HepG2 (cell line): ENCODE measurements around the gene CDK17. TPM values are rescaled to one million over a fixed set of nuclear protein-coding genes. Genes with fewer than 3 reads are reported as not detected.

Experiments
- ATAC-seq: fragments of 200-7000 bp; cut with Tn5 transposase; 3 replicates; pipeline ENCODE4 v1.9.1; 2020; ENCODE audit warnings: mild to moderate bottlenecking, moderate library complexity
- BruUV-seq: library from RNA; stranded (reverse); fragments of 400-500 nt; replicated peaks from 2 replicates; lab custom pipeline; 2021; lab: Mats Ljungman, UMichigan
- CTCF ChIA-PET: fragments of 300-600 bp; formaldehyde crosslinking; extraction: SDS; loops from one replicate; lab custom pipeline; 2021; ENCODE audit warnings: low total read pairs, inconsistent platforms, low intra/inter-chr PET ratio; lab: Yijun Ruan, JAX
- POLR2A ChIA-PET: fragments of 350-600 bp; sonication (Branson Sonifier 250); formaldehyde crosslinking; loops from one replicate; lab custom pipeline; 2020; ENCODE audit warnings: antibody characterized with exemption, inconsistent platforms; lab: Yijun Ruan, JAX
- DNase-seq: peaks from one replicate; pipeline ENCODE4 v3.0.0-alpha.2; 2015; ENCODE audit warnings: low spot score
- FAIRE-seq: peaks from 3 replicates; lab custom pipeline; 2011; peaks lifted over from hg19 to GRCh38; lab: Jason Lieb, UNC
- H2AFZ ChIP-seq: one replicate; pipeline ENCODE4 v1.6.1; 2011; ENCODE audit warnings: low read length, inconsistent platforms
- H3K27ac ChIP-seq: fragments of 300-600 bp; 3 replicates; pipeline ENCODE4 v1.8.0; 2011; ENCODE audit warnings: mixed run types, mild to moderate bottlenecking, mixed read lengths, low read length, inconsistent platforms; ENCODE audit not compliant: insufficient read depth; ENCODE audit errors: extremely low read length
- H3K27me3 ChIP-seq, 2 experiments: fragments of 200-600 bp in 1 of 2; 2 replicates in 1 of 2; 3 replicates in 1 of 2; pipeline versions ENCODE4 v1.6.0 to v1.8.0; 2011; ENCODE audit warnings: low read length in 2 of 2, mild to moderate bottlenecking in 2 of 2, moderate library complexity in 2 of 2, inconsistent platforms in 1 of 2; ENCODE audit not compliant: insufficient read depth in 2 of 2, control insufficient read depth in 1 of 2
- H3K36me3 ChIP-seq, 2 experiments: fragments of 200-600 bp in 1 of 2; replicated peaks in 1 of 2; 2 replicates in 1 of 2; 3 replicates in 1 of 2; pipeline versions ENCODE4 v1.5.1 to v1.8.0; 2011; ENCODE audit warnings: low read length in 2 of 2, inconsistent platforms in 1 of 2; ENCODE audit not compliant: insufficient read depth in 2 of 2, control insufficient read depth in 1 of 2
- H3K4me1 ChIP-seq: 2 replicates; pipeline ENCODE4 v1.5.1; 2012; ENCODE audit warnings: low read length, inconsistent platforms; ENCODE audit not compliant: insufficient read depth
- H3K4me2 ChIP-seq: 2 replicates; pipeline ENCODE4 v1.6.0; 2011; ENCODE audit warnings: low read depth, low read length, inconsistent platforms
- H3K4me3 ChIP-seq, 3 experiments: fragments of 200-600 bp in 1 of 3; sonication (generic), shearing (Covaris generic) in 1 of 3; replicated peaks in 1 of 3; 2 replicates each; pipeline ENCODE4 v1.5.1; 2011 to 2016; ENCODE audit warnings: low read length in 3 of 3, inconsistent platforms in 2 of 3, low read depth in 2 of 3, mild to moderate bottlenecking in 2 of 3, control low read depth in 1 of 3, mixed read lengths in 1 of 3; ENCODE audit not compliant: insufficient read depth in 1 of 3
- H3K79me2 ChIP-seq: one replicate; pipeline ENCODE4 v1.6.1; 2011; ENCODE audit warnings: low read length, inconsistent platforms; ENCODE audit not compliant: insufficient read depth
- H3K9ac ChIP-seq: 2 replicates; pipeline ENCODE4 v1.6.0; 2011; ENCODE audit warnings: mild to moderate bottlenecking, low read depth, low read length, inconsistent platforms; ENCODE audit not compliant: insufficient read depth
- H3K9me3 ChIP-seq: 2 replicates; pipeline ENCODE4 v1.5.1; 2012; ENCODE audit warnings: mild to moderate bottlenecking, low read length
- H4K20me1 ChIP-seq: 2 replicates; pipeline ENCODE4 v1.6.0; 2011; ENCODE audit warnings: inconsistent platforms, mild to moderate bottlenecking, low read length, moderate library complexity; ENCODE audit not compliant: insufficient read depth
- AFF4 ChIP-seq: sonication (generic); formaldehyde crosslinking; IDR thresholded peaks from 2 replicates; pipeline ENCODE4 v1.4.0; 2020; ENCODE audit warnings: missing genetic modification reagents
- HNRNPUL1 ChIP-seq: fragments of 200-400 bp; formaldehyde crosslinking; IDR thresholded peaks from 2 replicates; pipeline ENCODE4 v1.6.1; 2017; ENCODE audit warnings: low read depth, mild to moderate bottlenecking, low read length, moderate library complexity
- KMT2A ChIP-seq: sonication (generic); formaldehyde crosslinking; IDR thresholded peaks from 2 replicates; pipeline ENCODE4 v1.4.0; 2020; ENCODE audit warnings: missing genetic modification reagents
- PTBP1 ChIP-seq: fragments of 200-400 bp; formaldehyde crosslinking; IDR thresholded peaks from 2 replicates; pipeline ENCODE4 v1.6.1; 2018; ENCODE audit warnings: low read length, low read depth; ENCODE audit not compliant: poor library complexity, severe bottlenecking
- SRF ChIP-seq: IDR thresholded peaks from 2 replicates; pipeline ENCODE4 v1.6.1; 2011; ENCODE audit warnings: mild to moderate bottlenecking, low read depth, low read length, moderate library complexity
- TRIM24 ChIP-seq: sonication (generic); formaldehyde crosslinking; IDR thresholded peaks from 2 replicates; pipeline ENCODE4 v1.8.0; 2022; ENCODE audit warnings: mild to moderate bottlenecking, missing genetic modification reagents
- ZNF263 ChIP-seq: sonication (generic); formaldehyde crosslinking; IDR thresholded peaks from 2 replicates; pipeline ENCODE4 v1.4.0; 2020; ENCODE audit warnings: missing genetic modification reagents
- ZNF430 ChIP-seq: sonication (generic); formaldehyde crosslinking; IDR thresholded peaks from 2 replicates; pipeline ENCODE4 v1.9.0; 2021; ENCODE audit warnings: mild to moderate bottlenecking, missing genetic modification reagents
- ZNF605 ChIP-seq: sonication (generic); formaldehyde crosslinking; IDR thresholded peaks from 2 replicates; pipeline ENCODE4 v1.8.0; 2022; ENCODE audit warnings: mild to moderate bottlenecking, missing genetic modification reagents
- ZNF878 ChIP-seq: sonication (generic); formaldehyde crosslinking; IDR thresholded peaks from 2 replicates; pipeline ENCODE4 v1.8.1; 2023; ENCODE audit warnings: mild to moderate bottlenecking, missing genetic modification reagents, moderate library complexity
- WGBS: methylation state at CpG from one replicate; pipeline ENCODE4 v1.1.6; 2017; ENCODE audit warnings: low lambda C conversion rate; 5-methylcytosine and 5-hydroxymethylcytosine counted together
- in situ Hi-C: cut with HindIII; loops from 2 replicates; pipeline ENCODE4 v1.10.0; 2017; ENCODE audit warnings: low pct_unique_long_range_greater_than_20kb; ENCODE audit not compliant: extremely low pct_ligation_motif_present
- intact Hi-C: fragments of 100-400 bp; cut with micrococcal nuclease; formaldehyde crosslinking; loops from one replicate; pipeline ENCODE4 v1.10.0; 2022; ENCODE audit not compliant: unreplicated experiment
- polyA plus RNA-seq, 8 experiments: library from polyadenylated mRNA; depleted of rRNA in 3 of 8; stranded (reverse) in 7 of 8; unstranded in 1 of 8; fragments of >200 nt; fragmentation: Illumina TruSeq in 4 of 8; extraction: Trizol in 4 of 8; gene quantifications; 2 replicates each; pipeline versions ENCODE4 v1.2.1 to v1.2.3, GENCODE V29; 2011 to 2016; ENCODE audit warnings: low read depth in 4 of 8, missing spikeins in 1 of 8, mixed read lengths in 1 of 8; ENCODE audit not compliant: insufficient read depth in 1 of 8
- total RNA-seq, 5 experiments: library from RNA; depleted of rRNA; stranded (reverse); fragments of >200 nt; fragmentation: Illumina TruSeq; extraction: Trizol; gene quantifications; 2 replicates each; pipeline ENCODE4 v1.2.3, GENCODE V29; 2016; ENCODE audit warnings: low read depth in 1 of 5
- TF ChIP-seq, protein P1 (sequence below): sonication (generic); formaldehyde crosslinking; IDR thresholded peaks from 2 replicates; pipeline ENCODE4 v1.4.0; 2020; ENCODE audit warnings: missing genetic modification reagents
- TF ChIP-seq, protein P2 (sequence below): sonication (generic); formaldehyde crosslinking; IDR thresholded peaks from 2 replicates; pipeline ENCODE4 v1.5.0; 2020; ENCODE audit warnings: missing genetic modification reagents, mild to moderate bottlenecking, borderline replicate concordance
- TF ChIP-seq, protein P3 (sequence below): sonication (generic); formaldehyde crosslinking; IDR thresholded peaks from 2 replicates; pipeline ENCODE4 v1.5.0; 2020; ENCODE audit warnings: mild to moderate bottlenecking, missing genetic modification reagents

CDK17 gene
- total and polyA plus RNA-seq, 2 of the 13 experiments (the other 11 are each of a cell fraction or from before 2014, with no cell fraction given), result 9.9 to 22.3 TPM

GRCh38 chr12:96335270-96335669 is 65.0 kb downstream of the CDK17 start:
- ChIA-PET POLR2A (interaction anchor here (1.7 kb wide), 1 partner anchor 65 kb away, joined by 3 read pairs; the partner anchor contains the start of gene CDK17), CTCF (no interaction called here)
- Histone ChIP-seq H3K27me3 (no peaks in the 10 kb centered on the region), H3K4me2 (no peak overlapping the region), H3K9ac (no peak overlapping the region), H3K9me3 (0 out of 2 replicates have a peak, but pooled peaks cover 4% of the 10 kb centered on the region), H2AFZ (no peak overlapping the region), H3K27ac (no peak overlapping the region), H4K20me1 (no peaks in the 10 kb centered on the region), H3K4me3 (no peak overlapping the region), H3K4me1 (peaks cover 55% of the 10 kb centered on the region), H3K79me2 (peaks cover 25% of the 10 kb centered on the region), H3K36me3 (peaks cover 0 to 7% of the 10 kb centered on the region in 2 experiments; a peak in 2 of 5 replicates)
- WGBS, result 93% methylated on average over 5 of the region's 5 CpGs
- in situ Hi-C loops, result no loop called here
- no peak for ATAC-seq
- no TSS peak for BruUV-seq
- FAIRE-seq, result no peak
- intact Hi-C loops, result loop anchor here (5.0 kb wide), 1 partner anchor 62 kb away; no protein-coding TSS in a partner anchor
- no peak for DNase-seq
- TF ChIP-seq HNRNPUL1, result no peak
- TF ChIP-seq PTBP1, result no peak
- TF ChIP-seq, protein P1, sequence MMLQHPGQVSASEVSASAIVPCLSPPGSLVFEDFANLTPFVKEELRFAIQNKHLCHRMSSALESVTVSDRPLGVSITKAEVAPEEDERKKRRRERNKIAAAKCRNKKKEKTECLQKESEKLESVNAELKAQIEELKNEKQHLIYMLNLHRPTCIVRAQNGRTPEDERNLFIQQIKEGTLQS (CRISPR knock-in tag), result no peak
- TF ChIP-seq AFF4, result no peak
- no peak for TF ChIP-seq ZNF263 (CRISPR knock-in tag)
- TF ChIP-seq, protein P2, sequence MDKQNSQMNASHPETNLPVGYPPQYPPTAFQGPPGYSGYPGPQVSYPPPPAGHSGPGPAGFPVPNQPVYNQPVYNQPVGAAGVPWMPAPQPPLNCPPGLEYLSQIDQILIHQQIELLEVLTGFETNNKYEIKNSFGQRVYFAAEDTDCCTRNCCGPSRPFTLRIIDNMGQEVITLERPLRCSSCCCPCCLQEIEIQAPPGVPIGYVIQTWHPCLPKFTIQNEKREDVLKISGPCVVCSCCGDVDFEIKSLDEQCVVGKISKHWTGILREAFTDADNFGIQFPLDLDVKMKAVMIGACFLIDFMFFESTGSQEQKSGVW (CRISPR knock-in tag), result no peak
- TF ChIP-seq KMT2A (CRISPR knock-in tag), result no peak
- no peak for TF ChIP-seq ZNF878 (CRISPR knock-in tag)
- no peak for TF ChIP-seq ZNF605 (CRISPR knock-in tag)
- TF ChIP-seq ZNF430 (CRISPR knock-in tag), result no peak
- TF ChIP-seq, protein P3, sequence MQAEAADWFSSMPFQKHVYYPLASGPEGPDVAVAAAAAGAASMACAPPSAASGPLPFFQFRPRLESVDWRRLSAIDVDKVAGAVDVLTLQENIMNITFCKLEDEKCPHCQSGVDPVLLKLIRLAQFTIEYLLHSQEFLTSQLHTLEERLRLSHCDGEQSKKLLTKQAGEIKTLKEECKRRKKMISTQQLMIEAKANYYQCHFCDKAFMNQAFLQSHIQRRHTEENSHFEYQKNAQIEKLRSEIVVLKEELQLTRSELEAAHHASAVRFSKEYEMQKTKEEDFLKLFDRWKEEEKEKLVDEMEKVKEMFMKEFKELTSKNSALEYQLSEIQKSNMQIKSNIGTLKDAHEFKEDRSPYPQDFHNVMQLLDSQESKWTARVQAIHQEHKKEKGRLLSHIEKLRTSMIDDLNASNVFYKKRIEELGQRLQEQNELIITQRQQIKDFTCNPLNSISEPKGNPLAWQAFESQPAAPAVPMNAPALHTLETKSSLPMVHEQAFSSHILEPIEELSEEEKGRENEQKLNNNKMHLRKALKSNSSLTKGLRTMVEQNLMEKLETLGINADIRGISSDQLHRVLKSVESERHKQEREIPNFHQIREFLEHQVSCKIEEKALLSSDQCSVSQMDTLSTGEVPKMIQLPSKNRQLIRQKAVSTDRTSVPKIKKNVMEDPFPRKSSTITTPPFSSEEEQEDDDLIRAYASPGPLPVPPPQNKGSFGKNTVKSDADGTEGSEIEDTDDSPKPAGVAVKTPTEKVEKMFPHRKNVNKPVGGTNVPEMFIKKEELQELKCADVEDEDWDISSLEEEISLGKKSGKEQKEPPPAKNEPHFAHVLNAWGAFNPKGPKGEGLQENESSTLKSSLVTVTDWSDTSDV (CRISPR knock-in tag), result no peak
- TF ChIP-seq SRF, result no peak
- TF ChIP-seq TRIM24 (CRISPR knock-in tag), result no peak
